Prostate gland (tissue), 2 donors: Measurements from ENCODE around the gene TLK2.
A peak's percentile ranks its signal among the peaks of the same experiment; 100 is the strongest.
"Not testable (repeated sequence)": the region's sequence is repeated elsewhere in the genome, so short reads cannot be mapped to it uniquely, and the experiment has no call there.

ENCODE experiments used
- CTCF ChIP-seq, 4 experiments: fragments of 200-600 bp in 2 of 4; fragments of 450-650 bp in 2 of 4; sonication (generic) in 2 of 4; IDR thresholded peaks; 1 replicate in 3 of 4; 2 replicates in 1 of 4; pipeline ENCODE4 v1.5.1; 2016 to 2019; ENCODE audit warnings: antibody characterized with exemption in 4 of 4, mild to moderate bottlenecking in 2 of 4, moderate library complexity in 2 of 4
- POLR2A ChIP-seq: fragments of 450-650 bp; IDR thresholded peaks from one replicate; pipeline ENCODE4 v1.6.1; 2016; ENCODE audit warnings: antibody characterized with exemption, mild to moderate bottlenecking
- POLR2AphosphoS5 ChIP-seq: sonication (generic); formaldehyde crosslinking; IDR thresholded peaks from one replicate; pipeline ENCODE4 v1.6.1; 2017; ENCODE audit warnings: antibody characterized with exemption

DNA sequence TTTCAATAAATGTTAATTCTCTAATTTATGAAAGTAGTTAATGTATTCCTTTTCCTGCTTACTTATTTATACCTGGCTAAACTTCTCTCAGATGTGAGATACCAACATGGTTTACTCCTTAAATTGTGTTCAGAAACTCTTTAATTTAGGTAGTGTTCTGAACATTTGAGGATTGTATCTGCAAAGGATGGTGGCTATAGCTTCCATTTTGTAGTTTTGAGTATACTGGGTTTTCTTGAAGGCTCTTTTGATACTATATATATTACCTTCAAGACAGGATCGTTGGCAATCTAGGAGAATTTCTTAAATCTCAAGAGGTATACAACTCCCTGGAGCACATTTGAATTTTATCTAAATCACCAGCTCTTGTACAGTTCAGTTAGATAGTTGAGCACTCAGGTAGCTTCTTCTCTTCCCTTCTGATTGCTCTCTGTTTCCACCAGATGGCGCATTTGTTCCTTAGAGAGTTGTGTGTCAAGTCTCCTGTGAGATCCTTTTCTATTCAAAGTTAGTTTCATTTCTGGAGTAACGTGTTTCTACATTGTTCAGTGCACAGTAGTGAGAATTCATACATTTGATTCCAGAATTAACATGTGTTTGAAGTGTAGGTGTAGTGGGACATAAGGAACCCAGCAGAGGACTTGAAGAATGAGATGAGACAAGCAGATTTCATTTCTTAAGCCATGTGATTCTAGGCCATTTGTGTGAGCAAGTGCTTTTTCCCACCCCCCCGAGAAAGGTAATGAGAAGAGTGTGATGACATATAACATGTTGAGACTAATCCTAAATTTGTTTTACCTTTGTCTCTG, 74.4 kb downstream of the TLK2 start:
- TF ChIP-seq CTCF (IDR thresholded peaks at IDR 0.05) (peak in 3 of 4 experiments; percentile 50 to 69 (median 64)), POLR2AphosphoS5 (peak; percentile 45)
- TF ChIP-seq POLR2A: not testable (repeated sequence)
